ENCODE results near the gene NHLRC2. TPM values are rescaled to one million over a fixed set of nuclear protein-coding genes. Genes with fewer than 3 reads are reported as not detected.

The NHLRC2 gene
- total and polyA plus RNA-seq, 9 donors, result 5.8 to 71.7 (median 43.8) TPM

DNA sequence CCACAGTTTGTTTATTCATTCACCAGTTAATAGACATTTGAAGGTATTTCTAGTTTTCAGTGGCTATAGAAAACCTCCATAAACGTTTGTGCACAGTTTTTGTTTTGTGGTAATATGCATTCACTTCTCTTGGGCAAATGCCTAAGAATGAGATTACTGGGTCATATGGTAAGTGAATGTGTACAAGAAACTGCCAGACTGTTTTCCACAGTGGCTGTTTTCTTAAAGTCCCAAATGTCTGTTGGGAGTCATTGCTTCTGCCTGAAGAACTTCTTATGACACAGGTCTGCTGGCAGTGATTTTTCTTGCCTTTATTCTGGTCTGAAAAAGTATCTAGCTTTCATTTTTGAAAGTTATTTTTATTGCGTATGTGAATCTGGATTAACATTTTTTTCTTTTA, 35.5 kb downstream of the NHLRC2 start:
- intact Hi-C loops (cut with DNase I), result no loop called here
- WGBS, 3 donors, result 73 to 80% (median 77%) methylated on average over 2 of the region's 2 CpGs
- no peak for DNase-seq

DNA sequence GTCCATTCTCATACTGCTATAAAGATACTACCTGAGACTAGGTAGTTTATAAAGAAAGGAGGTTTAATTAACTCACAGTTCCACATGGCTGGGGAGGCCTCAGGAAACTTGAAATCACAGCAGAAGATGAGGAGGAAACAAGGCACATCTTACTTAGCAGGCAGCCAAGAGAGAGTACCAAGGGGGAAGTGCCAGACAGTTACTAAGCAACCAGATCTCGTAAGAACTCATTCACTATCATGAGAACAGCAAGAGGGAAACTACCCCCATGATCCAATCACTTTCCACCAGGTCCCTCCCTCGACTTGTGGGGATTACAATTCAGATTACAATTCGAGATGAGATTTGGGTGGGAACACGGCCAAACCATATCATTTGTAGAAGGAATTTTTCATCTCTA, 36.3 kb downstream of the NHLRC2 start:
- Histone ChIP-seq H3K27me3 (peaks cover 4% of the 10 kb centered on the region), H3K36me3 (no peaks in the 10 kb centered on the region), H3K4me1 (ENCODE audit: insufficient read depth) (peaks cover 5% of the 10 kb centered on the region), H3K4me3 (no peak overlapping the region), H3K9me3 (no peaks in the 10 kb centered on the region), H3K27ac (no peak overlapping the region)
- DNase-seq, result no peak
- 86 to 88% (median 88%) methylated on average over 4 of the region's 4 CpGs for WGBS, 3 donors
- TF ChIP-seq POLR2A (IDR thresholded peaks at IDR 0.05) (no peak), EP300 (IDR thresholded peaks at IDR 0.05) (no peak)
- TF ChIP-seq, protein P1, sequence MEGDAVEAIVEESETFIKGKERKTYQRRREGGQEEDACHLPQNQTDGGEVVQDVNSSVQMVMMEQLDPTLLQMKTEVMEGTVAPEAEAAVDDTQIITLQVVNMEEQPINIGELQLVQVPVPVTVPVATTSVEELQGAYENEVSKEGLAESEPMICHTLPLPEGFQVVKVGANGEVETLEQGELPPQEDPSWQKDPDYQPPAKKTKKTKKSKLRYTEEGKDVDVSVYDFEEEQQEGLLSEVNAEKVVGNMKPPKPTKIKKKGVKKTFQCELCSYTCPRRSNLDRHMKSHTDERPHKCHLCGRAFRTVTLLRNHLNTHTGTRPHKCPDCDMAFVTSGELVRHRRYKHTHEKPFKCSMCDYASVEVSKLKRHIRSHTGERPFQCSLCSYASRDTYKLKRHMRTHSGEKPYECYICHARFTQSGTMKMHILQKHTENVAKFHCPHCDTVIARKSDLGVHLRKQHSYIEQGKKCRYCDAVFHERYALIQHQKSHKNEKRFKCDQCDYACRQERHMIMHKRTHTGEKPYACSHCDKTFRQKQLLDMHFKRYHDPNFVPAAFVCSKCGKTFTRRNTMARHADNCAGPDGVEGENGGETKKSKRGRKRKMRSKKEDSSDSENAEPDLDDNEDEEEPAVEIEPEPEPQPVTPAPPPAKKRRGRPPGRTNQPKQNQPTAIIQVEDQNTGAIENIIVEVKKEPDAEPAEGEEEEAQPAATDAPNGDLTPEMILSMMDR (IDR thresholded peaks at IDR 0.05), result no peak
- intact Hi-C loops (cut with DNase I), result no loop called here

More for the DNA sequence above, 35.5 kb downstream of the NHLRC2 start:
- H3K9me3 ChIP-seq, result no peaks in the 10 kb centered on the region
- peaks cover 5% of the 10 kb centered on the region for H3K4me1 ChIP-seq (ENCODE audit: insufficient read depth)
- no peaks in the 10 kb centered on the region for H3K36me3 ChIP-seq
- H3K27ac ChIP-seq, result no peak overlapping the region
- H3K4me3 ChIP-seq, result no peak overlapping the region
- peaks cover 4% of the 10 kb centered on the region for H3K27me3 ChIP-seq
- TF ChIP-seq, protein P1 (IDR thresholded peaks at IDR 0.05), result no peak
- TF ChIP-seq POLR2A (IDR thresholded peaks at IDR 0.05) (no peak), EP300 (IDR thresholded peaks at IDR 0.05) (no peak)

DNA sequence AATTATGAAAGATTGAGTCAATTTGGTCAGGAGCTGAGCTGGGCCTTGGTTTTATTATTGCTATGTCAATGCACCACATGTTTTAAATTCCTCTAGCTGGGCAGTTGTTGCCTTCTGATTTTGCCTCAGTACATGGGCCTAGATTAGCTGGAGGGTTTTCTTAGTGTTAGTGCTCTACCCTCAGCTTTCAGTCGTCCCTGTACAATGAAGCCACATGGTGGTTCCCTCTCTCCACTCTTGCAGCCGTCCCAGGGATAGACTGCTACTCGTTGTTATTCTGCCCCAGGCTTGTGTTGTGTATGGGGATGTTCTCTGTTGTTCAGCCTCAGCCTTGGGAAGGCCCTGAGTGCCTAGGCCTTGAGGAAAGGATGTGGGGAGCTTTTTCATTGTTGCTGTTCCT, 37.0 kb downstream of the NHLRC2 start:
- H3K9me3 ChIP-seq, result no peaks in the 10 kb centered on the region

DNA sequence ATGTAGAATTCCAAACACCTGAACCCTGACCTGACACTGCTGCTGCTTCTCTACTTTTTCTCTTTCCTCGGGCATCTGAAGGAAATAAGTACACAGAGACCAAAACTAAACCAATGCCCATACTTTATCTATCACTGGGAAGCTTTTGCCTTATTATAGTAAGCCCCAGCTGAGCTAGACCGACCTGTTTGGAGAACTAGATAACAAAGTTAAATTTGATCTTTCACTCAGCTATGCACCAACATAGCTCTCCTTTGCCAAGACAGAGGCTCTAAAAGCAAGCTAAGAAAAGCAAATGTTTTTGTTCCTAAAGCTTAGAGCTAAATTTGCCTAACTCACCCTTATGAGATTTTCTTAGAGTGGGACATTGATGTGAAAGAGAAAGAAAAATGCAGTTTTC, 39.1 kb downstream of the NHLRC2 start:
- Histone ChIP-seq H3K4me1 (ENCODE audit: insufficient read depth) (peaks cover 5% of the 10 kb centered on the region), H3K36me3 (no peaks in the 10 kb centered on the region), H3K27ac (no peak overlapping the region), H3K9me3 (no peaks in the 10 kb centered on the region), H3K27me3 (peaks cover 4% of the 10 kb centered on the region), H3K4me3 (no peak overlapping the region)
- TF ChIP-seq, protein P1 (IDR thresholded peaks at IDR 0.05), result no peak
- TF ChIP-seq EP300 (IDR thresholded peaks at IDR 0.05), result no peak
- TF ChIP-seq POLR2A (IDR thresholded peaks at IDR 0.05), result no peak
- intact Hi-C loops (cut with DNase I), result no loop called here
- no peak for DNase-seq
- 39 to 47% (median 47%) methylated on average over 2 of the region's 2 CpGs for WGBS, 3 donors

More for the DNA sequence above, 37.0 kb downstream of the NHLRC2 start:
- WGBS, 3 donors, result 67 to 73% (median 70%) methylated on average over 3 of the region's 3 CpGs
- no peaks in the 10 kb centered on the region for H3K36me3 ChIP-seq
- H3K4me1 ChIP-seq (ENCODE audit: insufficient read depth), result peaks cover 5% of the 10 kb centered on the region
- H3K27me3 ChIP-seq, result peaks cover 4% of the 10 kb centered on the region
- no peak for TF ChIP-seq POLR2A (IDR thresholded peaks at IDR 0.05)
- intact Hi-C loops (cut with DNase I), result no loop called here
- H3K27ac ChIP-seq, result no peak overlapping the region
- DNase-seq, result no peak
- H3K4me3 ChIP-seq, result no peak overlapping the region

DNA sequence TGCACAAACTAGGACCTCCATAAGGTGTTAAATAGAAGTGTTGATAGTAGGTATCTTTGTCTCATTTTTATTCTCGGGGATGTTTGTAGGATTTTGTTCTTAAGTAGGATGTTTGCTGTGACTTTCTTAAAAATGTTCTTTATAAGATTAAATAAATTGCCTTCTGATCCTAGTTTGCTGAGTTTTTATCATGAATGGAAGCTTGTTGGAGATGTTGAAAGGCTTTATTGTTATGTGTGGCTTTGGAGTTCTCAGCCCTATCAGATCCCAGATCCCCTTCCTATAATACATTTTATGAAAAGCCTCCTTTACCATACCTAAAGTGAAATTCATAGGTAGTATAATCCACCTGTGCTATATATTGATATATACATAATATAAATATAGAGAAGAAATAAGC, 40.1 kb downstream of the NHLRC2 start:
- H3K4me3 ChIP-seq, result no peak overlapping the region
- peaks cover 4% of the 10 kb centered on the region for H3K27me3 ChIP-seq
- no peak for DNase-seq
- intact Hi-C loops (cut with DNase I), result no loop called here
- H3K36me3 ChIP-seq, result no peaks in the 10 kb centered on the region
- 85 to 92% (median 86%) methylated on average over 1 of the region's 1 CpG for WGBS, 3 donors
- TF ChIP-seq, protein P1 (IDR thresholded peaks at IDR 0.05), result no peak
- no peaks in the 10 kb centered on the region for H3K9me3 ChIP-seq
- no peak overlapping the region for H3K27ac ChIP-seq
- H3K4me1 ChIP-seq (ENCODE audit: insufficient read depth), result peaks cover 5% of the 10 kb centered on the region

Data from ovary (tissue), 9 donors.